ENCODE results near the gene MOGAT2.

GRCh38 chr11:75778962-75779361, 61.3 kb downstream of the MOGAT2 start:
- no peak for TF ChIP-seq POLR2A (IDR thresholded peaks at IDR 0.05; ENCODE audit: insufficient read depth in 1 of 2, low read depth in 2 of 2, low read length in 2 of 2)
- TF ChIP-seq HDAC2 (CRISPR knock-in tag; IDR thresholded peaks at IDR 0.05): no peak
- no peak for TF ChIP-seq LRRFIP1 (CRISPR knock-in tag; conservative IDR thresholded peaks at IDR 0.05)
- no peak for TF ChIP-seq SIX4 (CRISPR knock-in tag; IDR thresholded peaks at IDR 0.05)
- TF ChIP-seq ELF1 (CRISPR knock-in tag; IDR thresholded peaks at IDR 0.05): no peak
- no peak for TF ChIP-seq CTCF (CRISPR knock-in tag; IDR thresholded peaks at IDR 0.05)
